ENCODE data around the gene TNNC2.

TNNC2 gene

DNA sequence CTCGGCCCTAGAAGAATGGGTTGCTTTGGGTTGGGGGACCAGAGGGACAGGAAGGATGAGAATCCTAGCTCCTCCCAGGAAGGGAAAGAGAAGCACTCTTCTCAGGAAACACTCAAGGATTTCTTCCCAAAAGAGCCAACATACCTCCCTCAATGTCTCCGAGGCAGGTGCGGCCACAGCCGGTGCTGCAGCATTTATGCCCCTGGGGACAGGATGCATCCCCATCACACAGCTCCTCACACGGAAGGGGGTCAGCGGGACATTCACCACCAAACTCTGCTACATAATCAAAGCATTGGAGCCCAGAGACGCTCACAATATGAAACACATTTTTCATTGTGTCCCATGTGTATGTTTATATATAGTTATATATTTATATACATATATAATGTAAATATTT, 50.2 kb downstream of the TNNC2 start:
- Histone ChIP-seq H3K27me3 (ENCODE audit: control insufficient read depth, insufficient read depth, low read length) (no peaks in the 10 kb centered on the region), H3K9me3 (ENCODE audit: control insufficient read depth, insufficient read depth, low read depth, low read length) (no peaks in the 10 kb centered on the region), H3K36me3 (ENCODE audit: control insufficient read depth, insufficient read depth, low read length) (no peaks in the 10 kb centered on the region), H3K4me1 (ENCODE audit: control insufficient read depth, insufficient read depth, low read length) (0 out of 2 replicates have a peak, but pooled peaks cover 4% of the 10 kb centered on the region), H3K9ac (ENCODE audit: low read length) (no peak overlapping the region), H3K27ac (ENCODE audit: low read depth, low read length) (no peak overlapping the region), H3K4me3 (ENCODE audit: low read depth, low read length) (no peak overlapping the region)

GRCh38 chr20:45775411-45775810, 51.7 kb downstream of the TNNC2 start:
- Histone ChIP-seq H3K36me3 (ENCODE audit: control insufficient read depth, insufficient read depth, low read length) (no peaks in the 10 kb centered on the region), H3K27me3 (ENCODE audit: control insufficient read depth, insufficient read depth, low read length) (no peaks in the 10 kb centered on the region), H3K4me1 (ENCODE audit: control insufficient read depth, insufficient read depth, low read length) (peaks cover 14% of the 10 kb centered on the region), H3K9me3 (ENCODE audit: control insufficient read depth, insufficient read depth, low read depth, low read length) (no peaks in the 10 kb centered on the region), H3K27ac (ENCODE audit: low read depth, low read length) (no peak overlapping the region), H3K9ac (ENCODE audit: low read length) (no peak overlapping the region), H3K4me3 (ENCODE audit: low read depth, low read length) (no peak overlapping the region)

- Histone ChIP-seq H3K4me1 (ENCODE audit: control insufficient read depth, insufficient read depth, low read length) (peaks cover 14% of the 10 kb centered on the region), H3K9me3 (ENCODE audit: control insufficient read depth, insufficient read depth, low read depth, low read length) (no peaks in the 10 kb centered on the region), H3K9ac (ENCODE audit: low read length) (no peak overlapping the region), H3K27ac (ENCODE audit: low read depth, low read length) (no peak overlapping the region), H3K4me3 (ENCODE audit: low read depth, low read length) (no peak overlapping the region), H3K27me3 (ENCODE audit: control insufficient read depth, insufficient read depth, low read length) (no peaks in the 10 kb centered on the region), H3K36me3 (ENCODE audit: control insufficient read depth, insufficient read depth, low read length) (no peaks in the 10 kb centered on the region)
Observed at GRCh38 chr20:45774945-45775344, 52.2 kb downstream of the TNNC2 start.

All from HUES6 (cell line).